Subcutaneous adipose tissue (tissue), 4 donors: ENCODE data around the gene BEAN1. TPM values are rescaled to one million over a fixed set of nuclear protein-coding genes. Genes with fewer than 3 reads are reported as not detected.

Experiments used
- CTCF ChIP-seq: fragments of 450-650 bp; IDR thresholded peaks from one replicate; pipeline ENCODE4 v1.5.1; 2016; ENCODE audit warnings: low read depth, mild to moderate bottlenecking, control low read depth, antibody characterized with exemption, moderate library complexity
- total RNA-seq, 4 donors: library from RNA; depleted of rRNA; stranded (reverse); fragments of >200 nt; gene quantifications; one replicate each; pipeline ENCODE4 v1.1.0, GENCODE V29; 2016

BEAN1 gene
- total RNA-seq, 4 donors from 2014 or later: 0.88 TPM; not detected in 3

DNA sequence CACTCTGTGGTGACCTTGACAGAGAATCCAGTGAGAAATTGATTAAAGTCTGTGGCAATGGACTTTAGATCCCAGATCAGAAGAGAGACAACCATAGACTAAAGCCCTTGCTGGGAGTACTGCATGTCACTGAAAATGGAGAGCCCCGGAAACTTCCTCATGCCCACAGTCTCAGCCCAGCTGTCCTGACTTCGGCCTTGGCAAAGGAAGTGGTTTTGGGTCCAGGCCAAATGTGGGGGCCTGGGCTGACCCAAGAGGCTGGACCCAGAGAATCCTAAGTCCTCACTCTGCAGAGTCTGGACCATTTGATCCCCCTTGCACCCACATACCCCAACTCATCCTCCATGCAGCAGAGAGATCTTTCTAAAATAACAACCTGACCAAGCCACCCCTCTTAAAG is 4.7 kb upstream of the BEAN1 start:
- no peak for TF ChIP-seq CTCF

DNA sequence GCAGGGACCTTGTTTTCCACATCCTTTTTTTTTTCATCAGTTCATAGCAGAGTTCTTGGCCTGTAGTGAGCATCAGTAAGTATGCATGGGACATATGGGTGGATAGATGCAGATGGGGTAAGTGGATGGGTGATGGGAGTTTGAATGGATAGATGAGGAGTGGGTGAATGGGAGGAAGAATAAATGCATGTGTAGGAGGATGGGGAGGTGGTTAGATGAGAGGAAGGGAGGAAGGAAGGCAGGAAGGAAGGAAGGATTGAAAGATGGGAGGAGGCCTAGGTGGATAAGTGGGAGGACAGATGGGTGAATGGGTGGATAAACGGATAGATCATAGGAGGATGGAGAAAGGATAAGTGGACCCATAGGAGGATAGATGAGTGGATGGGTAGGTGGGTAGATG is 3.9 kb upstream of the BEAN1 start:
- no peak for TF ChIP-seq CTCF

DNA sequence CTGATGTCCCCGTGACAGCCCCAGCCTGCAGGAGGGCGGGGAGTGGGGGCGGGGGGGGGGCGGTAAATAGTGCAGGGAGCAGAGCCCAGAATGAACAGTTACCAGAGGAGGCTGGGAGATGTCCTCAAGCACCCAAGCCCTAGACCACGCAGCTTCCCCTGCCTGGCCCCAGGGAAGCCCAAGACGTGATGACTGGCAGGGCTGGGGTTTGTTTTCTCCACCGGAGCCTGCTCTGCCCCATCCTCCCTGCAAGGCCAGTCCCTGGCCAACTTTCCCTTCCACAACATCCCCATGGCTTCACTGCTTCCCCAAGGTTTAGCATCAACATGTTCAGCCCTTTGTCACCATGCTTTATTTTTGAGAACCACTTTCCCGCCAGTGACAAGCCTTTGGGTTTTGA is 1.4 kb upstream of the BEAN1 start:
- TF ChIP-seq CTCF: no peak

DNA sequence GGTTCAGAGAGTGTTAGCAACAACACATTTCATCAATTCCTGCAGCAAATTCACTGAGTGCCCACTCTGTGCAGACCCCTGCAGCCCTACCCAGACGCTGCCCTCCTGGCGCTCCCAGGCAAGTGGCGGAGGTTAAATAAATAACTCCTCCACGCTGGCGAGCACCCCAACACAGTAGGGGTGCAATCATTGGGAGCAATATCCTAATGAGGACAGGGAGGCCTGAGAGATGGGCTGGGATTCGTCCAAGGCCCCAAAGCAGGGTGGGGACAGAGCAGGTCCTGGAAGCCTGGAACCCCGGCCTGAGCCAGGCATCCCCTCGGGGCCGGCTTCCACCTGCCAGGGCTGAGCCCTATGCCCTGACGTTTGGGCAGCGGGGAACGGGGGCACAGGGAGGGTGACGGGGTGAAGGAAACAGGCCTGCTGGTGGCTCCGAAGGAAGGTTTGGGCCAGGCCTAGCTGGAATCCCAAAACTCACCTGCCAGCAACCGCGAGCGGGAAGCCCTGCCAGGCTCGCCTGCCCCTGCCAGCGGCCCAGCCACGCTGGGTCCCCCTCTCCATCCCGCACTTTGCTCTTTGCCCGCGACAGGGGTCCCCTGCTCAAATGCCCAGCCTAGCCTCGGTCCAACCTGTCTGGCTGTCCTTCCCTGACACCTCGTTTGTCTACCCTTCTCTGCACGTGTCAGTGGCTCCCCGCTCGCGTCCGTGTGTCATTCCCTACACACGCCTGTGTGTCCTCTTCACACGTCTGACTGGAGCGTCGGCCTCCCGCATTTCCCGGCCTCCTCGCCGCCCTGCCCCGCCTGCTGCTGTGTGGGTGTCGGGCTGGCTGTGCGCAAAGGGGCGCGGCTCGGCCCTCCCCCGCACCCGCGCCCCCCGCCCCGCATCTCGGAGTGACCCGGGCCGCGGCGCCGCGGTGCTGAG is 721 bp upstream of the BEAN1 start:
- TF ChIP-seq CTCF: no peak

DNA sequence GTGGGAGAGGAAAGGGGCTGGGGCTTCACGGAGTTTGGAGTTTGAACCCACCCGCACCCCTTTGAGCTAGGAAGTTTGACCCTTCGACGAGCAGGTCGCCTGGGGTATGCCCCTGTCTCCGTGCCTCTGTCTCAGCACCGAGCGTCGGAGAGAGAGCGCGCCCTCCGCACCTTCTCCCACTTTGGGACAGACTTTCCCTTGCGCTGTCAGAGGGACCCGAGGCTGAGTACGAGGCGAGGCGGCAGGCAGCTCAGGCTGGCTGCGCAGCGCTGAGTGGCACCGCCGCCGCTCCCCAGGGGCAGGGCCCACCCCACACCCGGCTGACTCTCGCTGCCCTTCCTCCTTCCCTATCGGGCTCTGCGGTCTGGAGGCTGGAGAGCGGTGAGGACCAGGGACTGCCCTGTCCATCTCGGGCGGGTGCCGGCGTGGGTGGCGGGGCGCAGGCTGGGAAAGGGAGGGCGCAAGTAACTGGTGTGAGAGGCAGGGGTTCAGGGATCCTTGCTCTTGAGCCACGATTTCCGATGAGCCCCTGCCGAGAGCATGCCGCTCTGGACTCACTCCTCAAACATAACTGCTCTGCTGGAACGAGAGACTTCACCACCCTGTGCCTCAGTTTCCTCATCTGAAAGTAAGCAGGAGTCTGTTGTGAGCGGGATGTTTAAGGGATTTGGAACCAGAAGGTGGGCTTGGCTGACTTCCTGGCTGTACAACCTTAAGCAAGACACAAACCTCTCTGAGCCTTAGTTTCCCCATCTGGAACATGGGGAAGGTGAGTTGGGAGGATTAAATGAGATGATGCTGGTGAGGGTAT is 981 bp downstream of the BEAN1 start:
- no peak for TF ChIP-seq CTCF

GRCh38 chr16:66428682-66429251 is 1.7 kb downstream of the BEAN1 start:
- no peak for TF ChIP-seq CTCF
